OCI-LY3 (cell line): ENCODE measurements around the gene RFX3.

Experiments
- CTCF ChIP-seq: fragments of 200-600, 300-600 bp; sonication (generic); IDR thresholded peaks from 2 replicates; pipeline ENCODE4 v1.5.1; 2014; ENCODE audit warnings: antibody characterized with exemption, low read length, low read depth
- EZH2phosphoT487 ChIP-seq: fragments of 200-600 bp; shearing (Covaris generic); IDR thresholded peaks from 2 replicates; pipeline ENCODE4 v1.6.1; 2018; ENCODE audit warnings: antibody characterized with exemption, mixed run types, low read depth

GRCh38 chr9:3330792-3331420 is 194.9 kb downstream of the RFX3 start:
- TF ChIP-seq CTCF (no peak), EZH2phosphoT487 (no peak)
